Loucy (cell line): ENCODE results near the gene SLC35D3.

Source experiments
- EZH2phosphoT487 ChIP-seq: fragments of 200-600 bp; IDR thresholded peaks from 2 replicates; pipeline ENCODE4 v1.6.1; 2018; ENCODE audit warnings: antibody characterized with exemption, mild to moderate bottlenecking, moderate library complexity, borderline replicate concordance
- TF ChIP-seq, protein P1 (sequence below): fragments of 200-600 bp; sonication (generic); conservative IDR thresholded peaks from 2 replicates; pipeline ENCODE4 v1.5.1; 2014; ENCODE audit warnings: mild to moderate bottlenecking, antibody characterized with exemption, low read length

DNA sequence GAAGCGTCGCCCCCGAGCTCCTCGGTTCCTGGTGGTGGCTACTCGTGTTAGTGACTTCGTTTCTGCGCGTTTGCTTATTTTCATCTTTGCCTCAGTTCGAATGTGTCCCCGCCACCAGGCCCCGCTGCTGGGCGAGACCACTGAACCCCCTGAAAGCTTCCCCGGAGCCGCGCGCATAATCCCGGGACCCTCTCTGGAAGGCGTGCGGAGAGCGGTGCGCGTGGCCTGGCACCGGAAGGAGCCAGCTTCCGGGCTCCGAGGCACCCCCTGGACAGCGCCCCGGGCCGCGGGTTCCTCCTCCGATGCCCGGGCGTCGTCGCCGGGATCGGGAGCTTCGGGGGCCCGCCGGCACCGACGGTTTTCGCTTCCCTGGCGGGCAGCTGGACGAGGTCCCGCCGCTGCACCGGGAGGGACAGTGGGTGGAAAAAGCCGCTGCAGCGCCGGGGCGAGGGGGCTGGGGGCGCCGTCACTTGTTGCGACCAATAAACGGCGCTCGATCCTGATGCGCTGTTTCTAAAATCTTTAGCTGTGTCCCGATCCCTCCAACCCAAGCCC, 643 bp upstream of the SLC35D3 start:
- TF ChIP-seq, protein P1, sequence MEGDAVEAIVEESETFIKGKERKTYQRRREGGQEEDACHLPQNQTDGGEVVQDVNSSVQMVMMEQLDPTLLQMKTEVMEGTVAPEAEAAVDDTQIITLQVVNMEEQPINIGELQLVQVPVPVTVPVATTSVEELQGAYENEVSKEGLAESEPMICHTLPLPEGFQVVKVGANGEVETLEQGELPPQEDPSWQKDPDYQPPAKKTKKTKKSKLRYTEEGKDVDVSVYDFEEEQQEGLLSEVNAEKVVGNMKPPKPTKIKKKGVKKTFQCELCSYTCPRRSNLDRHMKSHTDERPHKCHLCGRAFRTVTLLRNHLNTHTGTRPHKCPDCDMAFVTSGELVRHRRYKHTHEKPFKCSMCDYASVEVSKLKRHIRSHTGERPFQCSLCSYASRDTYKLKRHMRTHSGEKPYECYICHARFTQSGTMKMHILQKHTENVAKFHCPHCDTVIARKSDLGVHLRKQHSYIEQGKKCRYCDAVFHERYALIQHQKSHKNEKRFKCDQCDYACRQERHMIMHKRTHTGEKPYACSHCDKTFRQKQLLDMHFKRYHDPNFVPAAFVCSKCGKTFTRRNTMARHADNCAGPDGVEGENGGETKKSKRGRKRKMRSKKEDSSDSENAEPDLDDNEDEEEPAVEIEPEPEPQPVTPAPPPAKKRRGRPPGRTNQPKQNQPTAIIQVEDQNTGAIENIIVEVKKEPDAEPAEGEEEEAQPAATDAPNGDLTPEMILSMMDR: no peak
- TF ChIP-seq EZH2phosphoT487: no peak
